GM19452 (cell line): ENCODE data around the gene POLR2J3.
"Not testable (repeated sequence)": the region's sequence is repeated elsewhere in the genome, so short reads cannot be mapped to it uniquely, and the experiment has no call there.

Experiments used
- ATAC-seq: cut with Tn5 transposase; IDR thresholded peaks from one replicate; pipeline ENCODE4 v1.9.1; 2021; ENCODE audit not compliant: unreplicated experiment

POLR2J3 gene

GRCh38 chr7:102589857-102590256 lies 17.5 kb upstream of the POLR2J3 start:
- peak; percentile 46 for ATAC-seq

DNA sequence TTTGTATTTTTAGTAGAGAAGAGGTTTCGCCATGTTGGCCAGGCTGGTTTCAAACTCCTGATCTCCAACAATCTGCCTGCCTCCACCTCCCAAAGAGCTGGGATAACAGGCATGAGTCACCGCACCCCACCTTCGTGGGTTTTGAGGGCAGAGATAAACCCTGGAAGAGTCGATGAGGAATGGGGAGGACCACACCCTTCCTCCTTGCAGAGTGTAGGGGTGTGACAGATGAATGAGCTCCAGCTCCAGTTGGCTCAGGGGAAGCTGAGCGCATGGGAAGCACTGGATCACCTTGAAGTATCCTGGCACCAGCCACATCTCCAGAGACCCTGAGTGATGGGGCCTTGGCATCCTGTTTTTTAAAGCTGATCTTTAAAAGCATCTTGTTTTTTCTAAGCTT lies 11.1 kb upstream of the POLR2J3 start:
- not testable (repeated sequence) for ATAC-seq

- ATAC-seq = not testable (repeated sequence)
Observed at GRCh38 chr7:102581722-102582121, 9.3 kb upstream of the POLR2J3 start.

DNA sequence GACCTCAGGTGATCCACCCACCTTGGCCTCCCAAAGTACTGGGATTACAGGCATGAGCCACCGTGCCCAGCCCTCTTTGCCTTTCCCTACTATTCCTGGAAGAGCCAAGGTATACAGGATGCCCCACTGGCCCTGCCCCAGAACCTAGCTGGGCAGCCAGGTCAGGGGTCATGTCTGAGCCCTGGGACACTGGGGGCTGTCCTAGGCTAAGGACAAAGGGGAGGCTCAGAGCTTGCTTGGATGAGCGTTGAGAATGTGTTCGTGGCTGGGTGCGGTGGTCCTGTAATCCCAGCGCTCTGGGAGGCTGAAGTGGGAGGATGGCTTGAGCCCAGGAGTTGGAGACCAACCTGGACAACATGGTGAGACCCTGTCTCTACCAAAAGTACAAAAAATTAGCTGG lies 6.1 kb upstream of the POLR2J3 start:
- ATAC-seq = not testable (repeated sequence)

- not testable (repeated sequence) for ATAC-seq
Observed at GRCh38 chr7:102577315-102578240, 5.2 kb upstream of the POLR2J3 start.

GRCh38 chr7:102576363-102576762 lies 4.0 kb upstream of the POLR2J3 start:
- not testable (repeated sequence) for ATAC-seq

DNA sequence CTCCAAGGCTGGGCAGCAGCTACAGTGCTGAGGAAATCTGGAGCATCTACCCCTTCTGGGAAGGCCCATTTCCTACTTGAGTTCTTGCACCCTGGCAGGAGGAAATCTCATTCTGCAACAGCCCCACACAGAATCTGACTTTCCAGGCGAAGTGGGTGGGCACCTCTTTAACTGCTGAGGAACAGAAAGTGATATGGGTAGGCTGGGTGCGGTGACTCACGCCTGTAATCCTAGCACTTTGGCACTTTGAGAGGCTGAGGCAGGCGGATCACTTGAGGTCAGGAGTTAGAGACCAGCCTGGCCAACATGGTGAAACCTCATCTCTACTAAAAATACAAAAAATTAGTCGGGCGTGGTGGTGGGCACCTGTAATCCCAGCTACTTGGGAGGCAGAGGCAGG lies 2.2 kb upstream of the POLR2J3 start:
- not testable (repeated sequence) for ATAC-seq

DNA sequence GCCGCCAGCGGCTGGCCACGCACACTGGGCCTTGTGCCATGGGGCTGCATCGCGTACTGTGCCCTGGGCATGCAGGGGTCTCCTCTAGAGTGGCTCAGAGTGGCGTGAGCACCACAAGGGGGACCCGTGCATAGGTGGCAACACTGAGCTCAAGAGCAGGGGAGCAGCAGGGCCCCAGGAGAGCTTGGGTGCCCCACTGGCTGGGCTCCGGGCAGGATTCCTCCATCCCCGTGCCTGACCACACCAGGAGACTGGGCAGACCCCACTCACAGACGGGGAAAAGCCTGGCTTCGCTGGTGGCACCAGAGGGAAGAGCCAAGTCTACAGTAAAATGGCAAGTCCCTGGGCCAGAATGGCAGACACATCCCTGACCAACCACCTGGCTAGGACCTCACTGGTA lies 3.8 kb downstream of the POLR2J3 start:
- not testable (repeated sequence) for ATAC-seq

DNA sequence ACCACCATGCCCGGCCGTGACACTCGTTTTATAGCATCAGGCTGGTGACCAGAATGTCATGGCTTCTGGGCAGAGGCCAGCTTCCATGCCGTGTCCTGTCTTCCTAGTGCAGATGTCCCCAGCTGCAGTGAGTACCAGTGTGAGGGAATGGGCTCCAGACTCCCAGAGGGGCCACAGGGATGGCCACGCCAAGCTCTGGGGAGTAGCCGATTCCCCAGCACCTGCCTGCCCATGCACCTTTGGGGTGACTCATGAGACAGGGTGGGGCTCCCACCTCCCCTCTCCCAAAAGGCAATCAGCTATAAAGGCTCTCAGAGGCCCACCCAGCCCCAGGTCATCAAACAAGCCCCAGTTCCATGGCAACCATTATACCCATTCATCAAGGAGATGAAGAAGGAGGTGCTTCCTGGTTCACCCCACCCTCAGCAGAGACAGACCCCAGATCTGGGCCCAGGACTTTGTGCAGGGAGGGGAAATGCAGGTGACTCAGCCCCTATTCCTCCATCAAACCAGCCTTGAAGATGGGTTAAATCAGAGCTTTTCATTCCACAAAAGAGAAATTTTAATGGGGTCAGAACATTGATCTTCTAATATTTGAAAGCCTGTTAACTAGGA lies 21.5 kb downstream of the POLR2J3 start, which contains the start of gene SPDYE2:
TSS of gene SPDYE2 (plus strand) at position 419 of the 615 bp plus-strand sequence. CDS start 2,030 bp downstream, outside the sequence.
- ATAC-seq = not testable (repeated sequence)

DNA sequence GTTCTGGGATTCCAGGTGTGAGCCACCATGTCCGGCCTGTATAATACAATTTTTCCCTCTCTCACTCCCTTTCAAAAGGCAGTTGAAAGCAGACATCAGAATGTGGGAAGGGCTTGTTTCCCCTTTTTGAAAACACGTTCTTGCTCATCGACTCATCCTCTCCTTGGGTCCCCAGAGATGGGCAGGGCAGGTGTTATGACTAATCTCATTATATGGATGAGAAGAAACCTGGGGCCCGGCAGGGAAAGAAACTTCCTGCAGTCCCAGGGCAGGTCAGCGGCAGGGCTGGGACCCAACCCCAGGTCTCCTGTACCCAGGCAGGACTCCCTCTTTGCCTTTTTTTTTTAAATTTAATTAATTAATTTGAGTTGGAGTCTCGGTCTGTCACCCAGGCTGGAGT lies 26.0 kb downstream of the POLR2J3 start:
- peak; percentile 73 for ATAC-seq

DNA sequence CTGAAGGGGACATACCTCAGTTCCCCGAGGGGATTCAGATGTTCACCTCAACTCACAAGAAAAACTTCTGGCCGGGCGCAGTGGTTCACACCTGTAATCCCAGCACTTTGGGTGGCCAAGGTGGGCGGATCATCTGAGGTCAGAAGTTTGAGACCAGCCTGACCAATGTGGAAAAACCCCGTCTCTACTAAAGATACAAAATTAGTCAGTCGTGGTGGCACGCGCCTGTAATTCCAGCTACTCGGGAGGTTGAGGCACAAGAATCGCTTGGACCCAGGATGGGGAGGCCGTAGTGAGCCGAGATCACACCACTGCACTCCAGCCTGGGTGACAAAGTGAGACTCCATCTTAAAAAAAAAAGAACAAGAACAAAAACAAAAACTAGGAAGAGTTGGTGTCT lies 27.1 kb downstream of the POLR2J3 start:
- ATAC-seq = not testable (repeated sequence)

DNA sequence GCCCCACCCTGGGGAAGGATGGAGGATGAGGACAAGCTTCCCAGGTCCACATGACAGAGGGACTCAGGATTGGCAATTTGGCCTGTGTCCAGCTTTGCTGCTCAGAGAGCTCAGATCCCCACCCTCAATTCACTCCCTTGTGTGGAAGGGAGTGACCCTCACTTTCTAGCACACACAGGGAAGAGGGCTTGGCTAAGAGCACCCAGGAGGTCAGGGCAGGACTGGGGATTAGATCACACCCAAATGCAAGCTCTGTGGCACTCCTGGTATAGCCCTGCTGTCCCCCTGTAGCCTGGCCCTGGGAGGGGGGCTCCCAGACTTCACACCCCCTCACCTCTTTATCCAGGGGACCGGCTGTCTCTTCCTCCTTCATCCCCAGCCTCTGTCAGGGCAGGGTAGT lies 28.0 kb downstream of the POLR2J3 start:
- ATAC-seq = not testable (repeated sequence)

DNA sequence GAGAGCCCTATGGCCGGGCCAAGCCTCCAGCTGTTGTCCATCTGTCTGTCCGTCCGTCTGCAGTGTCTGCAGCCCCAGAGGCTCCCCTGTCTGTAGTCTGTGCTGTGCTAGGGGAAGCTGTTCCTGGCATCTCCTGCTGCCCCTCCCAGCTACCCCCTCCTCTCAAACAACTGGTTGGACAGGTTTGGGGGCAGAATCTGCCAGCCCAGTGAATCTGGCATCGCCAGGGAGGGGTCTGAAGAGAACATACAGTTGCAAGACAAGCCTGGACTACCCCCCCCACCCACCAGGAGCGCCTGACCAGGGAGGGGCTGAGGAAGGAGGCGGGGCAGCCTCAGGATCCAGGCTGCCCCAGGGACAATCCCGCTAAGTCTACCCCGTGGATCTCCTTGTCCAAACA lies 28.8 kb downstream of the POLR2J3 start, which contains the start of gene UPK3BL2:
TSS of gene UPK3BL2 (minus strand) at position 101 of the 400 bp plus-strand sequence. CDS start at position 41, 60 bp downstream.
- not testable (repeated sequence) for ATAC-seq

GRCh38 chr7:102542771-102543170 lies 29.6 kb downstream of the POLR2J3 start:
- not testable (repeated sequence) for ATAC-seq

DNA sequence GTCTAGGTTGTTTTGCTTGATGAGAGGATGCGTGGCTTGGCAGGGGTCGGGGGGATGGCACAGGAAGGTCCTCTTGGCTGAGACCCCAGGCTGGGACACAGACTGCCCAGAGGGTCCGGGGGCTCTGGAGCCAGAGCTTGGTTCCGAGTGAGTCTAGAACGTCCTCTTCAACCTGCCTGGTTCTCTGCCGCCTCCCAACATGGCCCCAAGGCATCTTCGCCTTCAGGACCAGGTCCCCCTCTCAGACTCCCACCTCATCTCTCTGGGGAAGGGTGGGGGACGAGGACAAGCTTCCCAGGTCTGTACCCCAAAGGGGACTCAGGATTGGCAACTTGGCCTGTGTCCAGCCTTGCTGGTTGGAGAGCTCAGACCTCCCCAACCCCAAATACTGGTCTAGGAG lies 30.3 kb downstream of the POLR2J3 start:
- ATAC-seq = not testable (repeated sequence)

DNA sequence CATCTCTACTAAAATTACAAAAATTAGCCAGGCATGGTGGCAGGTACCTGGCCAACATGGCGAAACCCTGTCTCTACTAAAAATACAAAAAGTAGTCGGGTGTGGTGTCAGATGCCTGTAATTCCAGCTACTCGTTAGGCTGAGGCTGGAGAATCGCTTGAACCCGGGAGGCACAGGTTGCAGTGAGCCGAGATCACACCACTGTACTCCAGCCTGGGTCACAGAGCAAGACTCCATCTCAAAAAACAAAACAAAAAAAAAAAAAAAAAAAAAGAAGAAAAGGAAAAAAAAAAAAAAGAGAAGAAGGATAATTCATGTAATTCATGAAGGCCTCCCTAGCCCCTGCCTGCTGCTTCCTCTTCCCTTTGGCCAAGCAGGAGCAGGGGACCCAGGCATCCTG lies 31.8 kb downstream of the POLR2J3 start:
- not testable (repeated sequence) for ATAC-seq

DNA sequence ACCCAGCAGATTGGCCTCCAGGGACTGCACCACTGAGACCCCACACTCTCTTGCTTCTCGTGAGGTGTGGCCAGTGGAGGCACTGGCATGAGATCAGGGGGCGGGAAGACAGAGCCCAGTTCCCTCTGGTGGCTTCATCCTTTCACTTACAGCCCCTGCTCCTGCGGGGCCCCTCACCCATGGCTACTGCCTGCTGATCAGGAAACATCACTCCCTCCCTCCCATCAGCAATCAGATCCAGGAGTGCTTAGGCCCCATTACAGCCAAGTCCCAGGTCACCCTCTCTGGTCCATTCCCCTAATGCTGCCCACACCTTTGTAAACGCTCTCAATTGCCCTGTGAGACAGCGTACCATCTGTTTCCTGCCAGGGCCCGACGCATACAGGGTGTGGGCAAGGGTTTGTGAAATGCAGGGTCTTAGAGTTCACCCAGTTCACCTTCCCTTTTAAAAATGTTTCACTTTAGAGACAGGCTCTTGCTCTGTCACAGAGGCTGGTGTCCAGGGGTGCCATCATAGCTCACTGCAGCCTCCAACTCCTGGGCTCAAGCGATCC lies 37.2 kb downstream of the POLR2J3 start:
- ATAC-seq = not testable (repeated sequence)

DNA sequence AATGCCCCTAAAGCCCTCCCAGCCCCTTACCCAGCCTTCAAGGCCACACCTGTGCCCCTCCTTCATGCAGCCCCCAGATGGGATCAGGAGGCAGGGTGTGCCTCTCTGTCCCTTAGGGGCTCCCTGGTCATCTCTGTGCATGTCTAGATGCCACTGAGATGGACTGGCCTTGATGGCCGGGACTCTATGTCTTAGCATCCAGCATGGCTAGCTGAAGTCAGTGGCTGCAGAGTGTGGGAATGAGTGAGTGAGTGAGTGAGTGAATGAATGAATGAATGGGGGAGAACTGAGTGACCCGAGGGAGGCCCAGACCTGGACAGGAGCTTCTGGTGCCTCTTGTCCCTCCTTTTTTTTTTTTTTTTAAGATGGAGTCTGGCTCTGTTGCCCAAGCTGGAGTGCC lies 40.3 kb downstream of the POLR2J3 start:
- not testable (repeated sequence) for ATAC-seq

- not testable (repeated sequence) for ATAC-seq
Observed at GRCh38 chr7:102531583-102531982, 40.8 kb downstream of the POLR2J3 start.

GRCh38 chr7:102527822-102528793 lies 44.3 kb downstream of the POLR2J3 start:
- ATAC-seq = not testable (repeated sequence)
